ENCODE measurements around the gene LTBR.
"Not testable (repeated sequence)": the region's sequence is repeated elsewhere in the genome, so short reads cannot be mapped to it uniquely, and the experiment has no call there.

Gene LTBR

DNA sequence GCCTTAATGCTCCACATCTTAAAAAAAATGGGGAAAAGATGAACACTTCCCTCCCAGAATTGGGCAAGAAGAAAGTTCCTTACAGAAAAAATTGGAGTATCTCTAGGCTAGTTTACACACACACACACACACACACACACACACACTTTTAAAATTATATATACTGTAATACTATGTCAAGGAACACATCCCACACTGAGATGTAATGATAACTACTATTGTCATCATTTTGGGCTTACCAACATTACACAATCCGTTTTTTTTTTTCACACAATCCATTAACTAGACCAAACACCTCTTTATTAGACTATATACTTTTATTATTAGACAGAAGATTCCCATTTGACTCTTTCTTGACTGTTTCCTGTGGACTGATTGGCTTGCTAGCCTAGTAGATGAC, 2.5 kb downstream of the LTBR start:
- no peak for DNase-seq

DNA sequence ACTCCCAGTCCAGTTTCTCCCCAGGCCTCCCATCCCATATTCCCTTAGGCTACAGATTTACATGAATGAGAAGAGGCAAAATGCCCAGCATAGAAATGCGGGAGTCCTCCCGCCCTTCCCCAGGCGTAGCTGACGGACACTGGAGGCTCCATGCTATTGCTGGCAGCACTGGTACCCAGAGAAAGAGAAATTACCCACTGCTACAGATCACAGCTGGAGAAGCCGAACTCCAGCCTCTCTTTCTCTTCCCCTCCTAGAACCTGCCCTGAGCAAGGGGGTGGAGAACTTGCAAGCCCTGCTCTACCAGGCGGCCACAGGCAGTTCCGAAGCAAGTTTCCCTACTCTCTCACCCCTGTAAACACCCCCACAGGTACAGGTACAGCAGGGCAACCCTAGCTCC, 3.6 kb downstream of the LTBR start:
- no peak for DNase-seq

DNA sequence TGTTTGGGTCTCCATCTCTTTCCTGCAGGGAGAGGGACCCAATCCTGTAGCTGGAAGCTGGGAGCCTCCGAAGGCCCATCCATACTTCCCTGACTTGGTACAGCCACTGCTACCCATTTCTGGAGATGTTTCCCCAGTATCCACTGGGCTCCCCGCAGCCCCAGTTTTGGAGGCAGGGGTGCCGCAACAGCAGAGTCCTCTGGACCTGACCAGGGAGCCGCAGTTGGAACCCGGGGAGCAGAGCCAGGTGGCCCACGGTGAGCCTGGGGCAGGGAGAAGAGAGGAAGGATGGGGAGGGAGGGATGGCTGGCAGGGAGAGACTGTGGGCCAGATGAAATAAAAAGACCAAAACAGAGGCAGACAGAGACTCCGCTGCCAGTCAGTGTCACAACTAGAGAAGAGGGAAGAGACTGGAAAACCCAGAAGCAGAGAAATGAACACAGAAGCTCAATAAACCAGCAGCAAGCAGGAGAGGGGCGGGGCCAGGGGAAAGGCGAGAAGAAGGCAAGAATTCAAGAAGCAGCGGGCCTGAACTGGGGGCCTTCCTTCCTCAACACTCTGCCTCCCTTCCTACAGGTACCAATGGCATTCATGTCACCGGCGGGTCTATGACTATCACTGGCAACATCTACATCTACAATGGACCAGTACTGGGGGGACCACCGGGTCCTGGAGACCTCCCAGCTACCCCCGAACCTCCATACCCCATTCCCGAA, 6.3 kb downstream of the LTBR start:
- DNase-seq: no peak

DNA sequence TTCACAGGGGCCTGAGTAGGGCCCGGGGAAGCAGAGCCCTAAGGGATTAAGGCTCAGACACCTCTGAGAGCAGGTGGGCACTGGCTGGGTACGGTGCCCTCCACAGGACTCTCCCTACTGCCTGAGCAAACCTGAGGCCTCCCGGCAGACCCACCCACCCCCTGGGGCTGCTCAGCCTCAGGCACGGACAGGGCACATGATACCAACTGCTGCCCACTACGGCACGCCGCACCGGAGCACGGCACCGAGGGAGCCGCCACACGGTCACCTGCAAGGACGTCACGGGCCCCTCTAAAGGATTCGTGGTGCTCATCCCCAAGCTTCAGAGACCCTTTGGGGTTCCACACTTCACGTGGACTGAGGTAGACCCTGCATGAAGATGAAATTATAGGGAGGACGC, 7.1 kb downstream of the LTBR start:
- DNase-seq: no peak

DNA sequence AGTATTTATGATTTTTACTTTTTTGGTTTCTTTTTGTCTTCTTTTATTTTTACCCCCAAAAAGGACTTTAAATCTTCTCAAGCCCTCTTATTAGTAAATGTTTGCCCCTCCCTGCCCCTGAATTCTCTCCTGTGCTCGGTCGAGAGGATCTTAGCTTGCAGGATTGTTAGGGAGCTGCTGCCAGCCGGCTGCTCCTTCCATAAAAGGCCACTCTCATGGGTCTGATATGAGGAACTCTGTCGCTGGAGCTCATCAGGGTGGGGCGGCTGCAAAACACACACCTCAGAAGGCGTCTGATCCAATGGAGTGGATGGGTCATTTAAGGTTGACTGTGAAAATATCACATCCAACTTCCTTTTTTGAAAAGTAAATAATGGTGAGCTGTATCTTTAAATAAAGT, 8.5 kb downstream of the LTBR start:
- no peak for DNase-seq

DNA sequence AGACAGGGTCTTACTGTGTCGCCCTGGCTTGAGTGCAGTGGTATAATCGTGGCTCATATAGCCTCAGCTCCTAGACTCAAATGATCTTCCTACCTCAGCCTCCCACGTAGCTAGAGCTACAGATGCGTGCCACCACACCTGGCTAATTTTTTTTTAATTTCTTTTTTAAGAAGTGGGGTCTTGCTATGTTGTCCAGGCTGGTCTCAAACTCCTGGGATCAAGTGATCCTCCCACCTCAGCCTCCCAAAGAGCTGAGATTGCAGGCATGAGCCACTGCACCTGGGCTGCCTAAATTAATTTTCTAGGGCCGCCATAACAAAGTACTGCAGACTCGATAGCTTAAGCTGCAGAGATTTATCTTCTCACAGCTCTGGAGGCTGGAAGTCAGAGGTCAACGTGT, 9.1 kb downstream of the LTBR start:
- no peak for DNase-seq

DNA sequence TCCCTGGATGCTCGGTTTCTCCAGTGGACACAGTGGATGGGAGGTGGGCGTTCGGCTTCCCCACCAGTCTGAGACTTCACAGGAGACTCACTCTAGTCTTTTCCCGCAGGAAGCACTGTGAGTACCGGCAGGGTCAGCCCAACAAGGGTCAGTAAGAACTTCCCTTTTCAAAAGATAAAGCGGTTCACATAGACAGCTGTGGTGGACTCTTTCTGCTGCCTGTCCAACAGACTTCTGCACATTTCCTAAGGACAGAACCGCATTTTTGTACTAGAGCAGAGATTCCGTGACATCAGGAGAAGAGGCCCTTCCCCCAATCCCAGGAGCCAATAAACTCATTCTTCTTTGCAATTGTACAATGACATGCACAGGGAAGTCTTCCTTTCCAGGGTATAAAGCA, 10.4 kb downstream of the LTBR start:
- DNase-seq: no peak

DNA sequence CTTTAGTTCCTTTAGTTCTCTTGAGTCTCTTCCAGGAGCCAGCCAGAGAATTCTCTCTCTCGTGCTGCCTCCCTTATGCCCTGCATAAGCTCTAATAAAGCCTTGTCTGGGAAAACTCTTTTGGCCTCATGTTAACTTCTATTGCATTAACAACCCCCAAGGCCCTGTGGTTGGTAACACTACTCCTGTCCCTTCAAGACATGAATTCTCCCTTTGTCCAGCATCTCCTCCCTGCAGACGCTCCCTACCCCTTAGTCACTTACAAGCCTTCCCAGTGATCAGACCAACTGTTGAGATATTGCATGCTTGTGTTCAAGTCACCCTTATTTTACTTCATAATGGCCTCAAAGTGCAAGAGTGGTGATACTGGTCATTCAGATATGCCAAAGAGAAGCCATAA, 12.1 kb downstream of the LTBR start:
- no peak for DNase-seq

DNA sequence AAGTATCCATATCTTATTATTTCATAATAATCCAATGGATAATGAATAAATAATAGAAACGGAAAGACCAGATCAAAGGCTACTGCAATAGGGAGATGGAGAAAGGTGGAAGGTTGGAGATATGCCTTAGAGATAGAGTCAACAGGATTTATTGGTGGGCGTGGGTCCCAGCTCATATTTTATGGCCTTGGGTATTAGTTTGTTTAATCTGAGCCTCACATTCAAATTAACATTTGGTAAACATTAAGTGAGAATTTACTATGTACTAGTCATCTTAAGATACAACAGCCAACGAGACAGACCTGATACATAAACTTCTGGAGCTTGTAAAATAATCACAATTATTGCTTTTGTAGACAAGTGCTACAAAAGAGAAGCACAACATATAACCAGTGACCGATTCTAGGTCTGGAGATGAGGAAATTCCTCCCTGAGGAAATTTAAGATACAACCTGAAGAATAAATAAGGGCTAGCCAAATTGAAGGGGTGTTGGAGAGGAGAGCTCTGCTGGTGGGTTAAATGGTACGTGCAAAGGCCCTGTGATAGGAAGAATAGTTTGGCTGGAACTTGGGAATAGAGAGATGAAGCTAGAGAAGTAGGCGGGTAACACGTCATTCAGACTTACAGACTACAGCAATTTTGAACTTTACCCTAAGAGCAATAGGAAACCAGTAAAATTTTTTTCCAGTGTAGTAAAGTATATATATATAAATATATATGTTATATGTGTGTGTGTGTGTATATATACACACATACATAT, 16.1 kb downstream of the LTBR start:
- no peak for DNase-seq

DNA sequence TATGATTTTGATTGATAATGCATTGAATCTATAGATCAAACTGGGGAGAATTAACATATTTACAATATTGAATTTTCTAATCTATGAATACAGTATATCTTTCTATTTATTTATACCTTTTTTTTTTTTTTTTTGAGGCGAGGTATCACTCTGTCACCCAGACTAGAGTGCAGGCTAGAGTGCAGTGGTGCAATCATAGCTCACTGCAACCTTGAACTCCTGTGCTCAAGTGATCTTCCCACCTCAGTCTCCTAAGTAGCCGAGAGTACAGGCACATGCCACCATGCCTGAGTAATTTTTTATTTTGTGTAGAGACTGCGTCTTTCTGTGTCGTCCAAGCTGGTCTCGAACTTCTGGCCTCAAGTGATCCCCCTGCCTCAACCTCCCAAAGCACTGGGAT, 20.4 kb downstream of the LTBR start:
- DNase-seq: no peak

DNA sequence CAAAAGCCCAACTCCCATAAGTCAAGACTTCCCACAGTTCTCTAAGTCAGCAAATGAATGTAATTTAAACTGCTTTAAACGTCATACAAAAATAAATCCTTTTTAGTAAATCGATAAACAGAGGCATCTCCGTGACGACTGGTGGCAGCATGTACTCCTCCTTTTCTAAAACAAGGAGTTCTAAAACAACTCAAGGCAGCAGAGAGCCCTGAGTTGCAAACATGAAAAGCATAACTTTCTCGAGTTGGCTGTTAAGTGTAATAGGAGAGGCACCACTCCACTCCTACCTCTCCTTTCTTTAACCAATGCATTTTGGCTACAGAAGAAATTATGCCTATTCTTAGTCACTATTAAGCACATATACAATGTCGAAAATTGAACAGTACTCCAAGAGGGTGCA, 22.0 kb downstream of the LTBR start:
- DNase-seq: no peak

DNA sequence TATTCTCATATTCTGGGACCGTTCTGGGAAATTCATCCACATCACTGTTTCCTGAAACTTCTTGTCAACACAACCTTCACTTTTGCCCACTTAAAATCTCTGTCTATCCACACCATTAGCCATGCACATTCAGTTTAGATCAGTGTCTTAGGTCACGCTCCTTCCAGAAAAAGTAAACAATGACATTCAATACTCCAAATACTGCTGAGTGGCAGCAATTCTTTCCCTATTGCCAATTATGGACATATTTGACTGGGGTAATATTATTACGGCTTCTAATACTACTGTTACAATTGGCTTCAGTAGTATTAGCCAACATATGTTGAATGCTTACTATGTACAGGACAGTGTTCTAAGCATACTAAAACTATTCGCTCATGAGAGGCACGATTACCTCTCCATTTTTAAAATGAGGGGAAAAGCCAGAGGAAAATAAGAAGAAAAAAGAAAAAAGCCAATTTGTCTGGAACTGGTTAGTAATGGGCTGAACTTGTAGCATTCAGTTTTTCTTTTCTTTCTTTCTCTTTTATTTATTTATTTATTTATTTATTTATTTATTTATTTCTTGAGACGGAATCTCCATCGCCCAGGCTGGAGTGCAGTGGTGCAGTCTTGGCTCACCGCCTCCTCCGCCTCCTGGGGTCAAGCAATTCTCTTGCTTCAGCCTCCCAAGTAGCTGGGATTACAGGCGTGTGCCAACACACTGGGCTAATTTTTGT, 23.4 kb downstream of the LTBR start:
- no peak for DNase-seq

DNA sequence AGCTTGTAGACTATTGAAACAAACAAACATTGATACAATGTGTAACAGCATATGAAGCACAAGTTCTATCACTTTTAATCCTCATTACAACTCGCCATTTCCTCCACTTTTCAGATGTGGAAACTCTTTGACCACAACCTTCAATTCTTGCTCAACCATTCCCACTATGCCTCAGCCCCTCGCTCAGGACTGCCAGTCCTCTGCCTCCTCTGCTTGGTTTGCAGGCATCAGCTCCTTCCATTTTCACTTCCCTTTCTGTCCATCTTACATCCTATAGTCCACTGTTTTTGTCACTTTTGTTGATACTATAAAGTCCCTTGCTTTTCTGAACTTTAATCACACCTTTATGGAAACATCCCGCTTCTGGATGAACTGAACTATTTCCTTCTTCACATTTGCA, 32.6 kb downstream of the LTBR start:
- no peak for DNase-seq

DNA sequence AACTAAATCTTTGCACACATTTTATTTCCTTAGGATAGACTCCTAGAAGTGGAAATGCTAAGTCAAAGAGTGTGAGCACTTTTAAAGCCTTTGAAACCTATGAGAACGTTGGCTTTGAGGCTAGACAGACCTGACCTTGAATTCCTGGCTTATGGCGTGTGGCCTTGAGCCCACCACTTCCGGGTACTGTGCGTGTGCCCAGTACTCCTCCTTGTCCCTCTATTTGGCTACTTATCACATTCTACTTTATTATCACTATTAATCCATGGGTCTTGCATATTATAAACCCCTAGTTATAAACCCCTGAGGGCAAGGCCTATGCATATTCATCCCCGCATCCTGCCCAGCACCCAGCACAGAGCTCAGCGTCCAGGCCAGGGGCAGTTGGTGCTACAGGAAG, 34.8 kb downstream of the LTBR start:
- no peak for DNase-seq

DNA sequence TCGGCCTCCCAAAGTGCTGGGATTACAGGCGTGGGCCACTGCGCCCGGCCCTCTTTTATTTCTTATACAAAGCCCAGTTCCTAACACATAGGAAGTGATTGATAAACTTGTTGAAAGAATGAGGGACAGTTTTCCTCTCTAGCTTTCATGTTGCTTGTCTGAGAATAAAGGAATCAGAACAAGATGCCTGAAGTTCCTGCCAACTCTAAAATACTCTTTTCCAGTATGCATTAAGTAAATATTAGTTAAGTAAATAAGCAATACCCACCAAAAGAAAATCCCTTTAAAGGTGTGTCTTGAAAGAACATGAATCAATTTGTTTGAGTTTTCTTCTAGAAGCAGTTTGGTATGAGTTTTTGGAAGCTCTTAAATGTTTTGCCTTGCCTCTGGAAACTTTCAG, 36.4 kb downstream of the LTBR start:
- no peak for DNase-seq

DNA sequence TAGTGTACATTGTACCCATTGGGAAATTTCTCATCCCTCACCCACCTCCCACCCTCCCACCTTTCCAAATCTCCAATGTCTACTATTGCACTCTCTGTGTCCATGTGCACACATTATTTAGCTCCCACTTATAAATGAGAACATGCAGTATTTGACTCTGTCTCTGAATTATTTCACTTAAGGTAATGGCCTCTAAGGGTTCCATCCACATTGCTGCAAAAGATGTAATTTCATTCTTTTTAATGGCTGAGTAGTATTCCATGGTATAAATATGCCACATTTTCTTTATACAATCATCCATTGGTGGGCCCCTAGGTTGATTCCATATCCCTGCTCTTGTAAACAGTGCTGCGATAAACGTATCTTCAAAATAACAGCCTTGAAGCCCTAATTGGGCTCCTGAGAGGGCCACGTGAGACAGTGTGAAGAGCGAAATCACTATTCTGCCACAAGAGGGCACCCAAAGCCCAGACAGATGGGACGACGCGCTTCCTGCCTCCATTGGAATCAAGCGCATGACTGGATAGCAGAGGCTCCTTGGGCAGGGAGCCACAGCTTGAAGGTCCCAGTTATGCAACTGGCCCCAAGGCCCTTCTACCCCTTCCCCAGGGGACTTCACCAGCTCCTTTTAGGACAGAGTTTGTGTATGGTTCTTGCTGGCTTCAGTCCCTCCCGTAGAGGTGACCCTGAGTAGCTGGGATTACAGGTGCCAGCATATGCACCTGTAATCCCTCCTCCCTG, 39.5 kb downstream of the LTBR start:
- peak; percentile 80 to 91 for DNase-seq

DNA sequence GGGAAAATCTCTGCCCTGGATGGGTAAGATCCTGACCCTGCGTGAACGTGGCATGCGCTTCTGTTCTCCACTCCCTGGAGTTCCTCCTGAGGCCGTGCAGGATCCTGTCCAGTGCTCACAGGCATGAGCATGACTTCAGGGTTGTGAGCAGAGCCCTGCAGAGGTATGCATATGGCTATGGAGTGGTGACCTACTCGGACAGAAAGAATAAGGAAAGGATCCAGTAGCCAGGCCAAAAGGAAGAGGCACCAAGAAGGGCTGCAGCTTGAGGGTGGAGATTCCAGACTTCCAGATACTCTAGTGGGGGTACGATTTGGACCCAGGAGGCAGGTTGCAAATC, 40.0 kb downstream of the LTBR start:
- DNase-seq: no peak

DNA sequence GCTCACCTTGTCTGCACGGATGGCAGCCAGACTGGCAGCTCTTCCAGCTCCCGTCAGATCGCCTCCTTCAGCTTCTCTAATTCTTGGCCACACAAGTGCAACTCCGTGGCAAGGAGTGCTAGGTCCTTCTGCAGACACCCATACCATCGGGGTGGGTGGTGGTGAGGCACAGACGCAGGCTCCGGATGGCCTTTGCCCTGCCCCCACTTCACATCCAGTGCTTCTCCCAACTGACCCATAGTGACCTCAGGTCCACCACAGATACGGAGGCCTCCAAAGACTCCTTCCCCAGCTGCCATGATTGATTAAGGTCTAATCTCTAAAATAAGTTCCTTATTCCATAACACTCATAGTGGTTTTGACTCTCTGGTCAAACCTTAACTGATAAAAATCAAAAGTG, 40.9 kb downstream of the LTBR start:
- no peak for DNase-seq

DNA sequence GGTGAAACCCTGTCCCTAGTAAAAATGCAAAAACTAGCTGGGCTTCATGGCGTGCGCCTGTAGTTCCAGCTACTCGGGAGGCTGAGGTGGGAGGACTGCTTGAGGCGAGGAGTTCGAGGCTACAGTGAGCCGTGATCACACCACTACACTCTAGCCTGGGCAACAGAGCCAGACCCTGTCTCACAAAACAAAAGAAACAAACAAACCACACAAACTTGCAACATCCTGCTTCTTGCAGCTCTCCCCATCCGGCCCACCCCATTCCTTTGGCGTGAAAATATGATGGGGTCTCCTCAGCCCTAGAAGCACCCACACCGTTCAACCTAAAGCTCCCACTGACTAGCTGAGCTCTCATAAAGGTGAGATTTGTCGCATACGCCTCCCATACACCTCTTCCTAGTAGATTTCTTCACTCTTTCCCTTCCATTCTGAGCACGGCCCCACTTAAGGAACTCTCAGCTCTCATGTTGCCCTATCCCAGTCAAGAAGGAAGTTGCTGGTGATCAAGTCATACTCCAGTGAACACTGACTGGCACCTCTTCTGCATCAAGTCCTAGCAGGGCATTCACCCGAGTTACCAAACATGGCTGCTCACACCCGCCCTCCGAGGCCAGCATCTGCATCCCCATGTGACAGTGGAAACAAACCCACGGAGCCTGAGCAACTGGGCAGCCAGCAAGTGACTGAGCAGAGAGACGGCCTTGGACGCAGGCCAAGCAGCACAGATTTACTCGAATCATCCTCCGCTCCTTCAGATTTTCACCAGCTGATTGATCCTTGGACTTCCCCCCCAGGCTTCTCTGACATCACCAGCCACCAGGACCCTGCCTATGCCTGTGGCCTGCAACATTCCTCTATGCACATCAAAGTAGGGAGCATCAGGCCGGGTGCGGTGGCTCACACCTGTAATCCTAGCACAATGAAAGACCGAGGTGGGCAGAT, 41.9 kb downstream of the LTBR start:
- no peak for DNase-seq

DNA sequence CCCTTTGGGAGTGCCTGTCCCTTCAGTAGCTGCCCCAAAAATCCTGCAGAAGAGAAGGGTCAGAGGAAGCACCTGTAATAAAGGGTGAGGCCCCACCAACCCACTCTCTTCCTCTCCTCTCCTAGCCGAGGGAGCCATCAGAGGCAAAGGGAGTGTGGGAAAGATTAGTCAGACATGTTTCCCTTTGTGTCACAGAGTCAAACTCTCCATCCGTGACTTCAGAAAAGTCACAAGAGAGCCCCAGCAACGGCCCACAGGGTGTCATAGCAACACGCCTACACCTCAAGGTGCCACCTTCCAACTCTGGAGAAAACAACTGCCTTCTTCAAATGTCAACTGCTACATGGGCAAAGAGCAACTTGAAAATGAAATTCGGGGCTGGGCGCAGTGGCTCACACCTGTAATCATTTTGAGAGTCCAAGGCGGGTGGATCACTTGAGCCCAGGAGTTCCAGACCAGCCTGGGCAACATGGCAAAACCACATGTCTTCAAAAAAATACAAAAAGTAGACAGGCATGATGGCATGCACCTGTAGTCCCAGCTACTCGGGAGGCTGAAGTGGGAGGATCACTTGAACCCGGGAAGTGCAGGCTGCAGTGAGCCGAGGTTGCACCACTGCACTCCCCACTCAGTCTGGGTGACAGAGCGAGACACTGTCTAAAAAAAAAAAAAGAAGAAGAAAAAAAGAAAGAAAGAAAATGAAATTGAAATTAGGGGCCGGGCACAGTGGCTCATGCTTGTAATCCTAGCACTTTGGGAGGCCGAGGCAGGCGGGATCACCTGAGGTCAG, 43.1 kb downstream of the LTBR start:
- no peak for DNase-seq

DNA sequence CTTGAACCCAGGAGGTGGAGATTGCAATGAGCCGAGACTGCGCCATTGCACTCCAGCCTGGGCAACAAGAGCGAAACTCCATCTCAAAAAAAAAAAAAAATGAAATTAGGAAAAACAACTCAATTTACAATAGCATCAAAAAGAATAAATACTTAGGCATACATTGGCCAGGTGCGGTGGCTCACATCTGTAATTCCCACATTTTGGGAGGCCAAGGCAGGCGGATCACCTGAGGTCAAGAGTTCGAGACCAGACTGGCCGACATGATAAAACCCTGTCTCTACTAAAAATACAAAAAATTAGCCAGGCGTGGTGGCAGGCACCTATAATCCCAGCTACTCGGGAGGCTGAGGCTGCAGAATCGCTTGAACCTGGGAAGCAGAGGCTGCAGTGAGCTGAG, 43.8 kb downstream of the LTBR start:
- not testable (repeated sequence) for DNase-seq

DNA sequence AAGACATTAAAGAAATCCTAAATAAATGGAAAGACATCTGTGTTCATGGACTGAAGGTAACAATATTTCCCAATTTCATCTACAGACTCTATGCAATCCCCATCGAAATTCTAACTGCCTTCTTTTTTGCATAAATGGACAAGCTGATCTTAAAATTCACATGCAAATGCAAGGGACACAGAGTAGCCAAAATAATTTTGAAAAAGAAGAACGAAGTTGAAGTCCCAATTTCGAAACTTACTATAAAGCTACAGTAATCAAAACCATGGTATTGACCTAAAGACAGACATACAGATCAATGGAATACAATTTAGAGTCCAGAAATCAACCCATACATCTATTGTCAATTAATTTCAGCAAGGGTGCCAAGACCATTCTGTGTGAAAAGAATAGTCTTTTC, 44.4 kb downstream of the LTBR start:
- DNase-seq: no peak
